Pancreas (tissue), 10 donors: ENCODE measurements around the gene GP2. TPM values are rescaled to one million over a fixed set of nuclear protein-coding genes. Genes with fewer than 3 reads are reported as not detected.
A peak's percentile ranks its signal among the peaks of the same experiment; 100 is the strongest.

Experiments used
- ATAC-seq, 4 donors: fragments of 200-7000 bp; cut with Tn5 transposase; one replicate each; pipeline versions ENCODE4 v1.8.0 to v1.9.1; 2020; ENCODE audit warnings: mild to moderate bottlenecking in 4 of 4, moderate library complexity in 4 of 4
- DNase-seq, 6 donors: peaks; one replicate each; pipeline ENCODE4 v3.0.0-alpha.2; 2020
- FAIRE-seq: peaks from 2 replicates; lab custom pipeline; 2012; peaks lifted over from hg19 to GRCh38; lab: Jason Lieb, UNC
- H3K27ac ChIP-seq, 4 donors: fragments of 200-600 bp; sonication (generic); 1 replicate in 3 of 4; 2 replicates in 1 of 4; pipeline versions ENCODE4 v1.5.0 to v1.8.0; 2020
- H3K27me3 ChIP-seq, 4 donors: fragments of 200-600 bp; one replicate each; pipeline ENCODE4 v1.8.0; 2021
- H3K36me3 ChIP-seq, 3 donors: fragments of 200-600 bp; sonication (generic) in 1 of 3; one replicate each; pipeline versions ENCODE4 v1.5.0 to v1.8.0; 2020 to 2021
- H3K4me1 ChIP-seq, 3 donors: fragments of 200-600 bp; one replicate each; pipeline ENCODE4 v1.8.0; 2021
- H3K4me3 ChIP-seq, 4 donors: fragments of 200-600 bp; sonication (generic) in 2 of 4; one replicate each; pipeline versions ENCODE4 v1.5.0 to v1.8.0; 2020 to 2021
- H3K9me3 ChIP-seq, 4 donors: fragments of 200-600 bp; one replicate each; pipeline ENCODE4 v1.8.0; 2021
- CTCF ChIP-seq, 4 donors: fragments of 200-600 bp; sonication (generic) in 3 of 4; IDR thresholded peaks; one replicate each; pipeline versions ENCODE4 v1.5.0 to v1.8.0; 2021; ENCODE audit warnings: antibody characterized with exemption in 4 of 4
- WGBS, 2 donors: extraction: QIAGEN DNeasy Blood & Tissue Kit; methylation state at CpG; one replicate each; pipeline ENCODE4 v1.1.7; 2013; 5-methylcytosine and 5-hydroxymethylcytosine counted together
- intact Hi-C, 3 donors: fragments of 100-400 bp; cut with DNase I; formaldehyde crosslinking; loops; one replicate each; pipeline versions ENCODE4 v1.11.1 to v1.14.2; 2022
- polyA plus RNA-seq, 2 donors: library from polyadenylated mRNA; stranded (reverse); fragments of 200-250 nt; gene quantifications; one replicate each; pipeline ENCODE4 v1.2.3, GENCODE V29; 2013
- total RNA-seq, 6 donors: library from RNA; stranded (reverse); fragmentation: NEBNext Ultra II Directional in 4 of 6; extraction: Animal tissue kit (Norgen Biotek cat#: 25700) in 4 of 6; gene quantifications; one replicate each; pipeline versions ENCODE4 v1.2.1 to v1.2.4, GENCODE V29; 2021 to 2023
- donor health status: healthy with polysubstance abuse.
- donor health status: DM: no; HTN: no; CAD: no; lungs with moderate emphysema.
- donor health status: DM: no; HTN: no; CAD: no.
- donor health status: control.
- donor health status: control.
- donor health status: Bipolar disorder and iron deficiency.
- donor health status: DM: yes; HTN: yes; CAD: no.
- donor health status: DM: no; HTN: no; CAD: no.
- donor health status: DM: no; HTN: no; CAD: no.
- donor health status: DM: yes; HTN: yes; CAD: no.

GP2 gene
- total and polyA plus RNA-seq, 8 donors = 7,130 to 38,505 (median 21,110) TPM

- no peaks in the 10 kb centered on the region for H3K27me3 ChIP-seq
- intact Hi-C loops = no loop called here
- peaks cover 0 to 15% (median 9%) of the 10 kb centered on the region in 3 donors for H3K4me1 ChIP-seq
- ATAC-seq = peak in 3 of 4 donors; percentile 0 to 38 (median 19)
- H3K9me3 ChIP-seq = no peaks in the 10 kb centered on the region
- H3K4me3 ChIP-seq = no peak overlapping the region
- FAIRE-seq = no peak
- DNase-seq = no peak
- 31 to 34% methylated on average over 2 of the region's 2 CpGs for WGBS, 2 donors
- H3K36me3 ChIP-seq = no peaks in the 10 kb centered on the region
- H3K27ac ChIP-seq = peak overlapping the region in 2 of 4 donors; percentile 34 to 51
- TF ChIP-seq CTCF (IDR thresholded peaks at IDR 0.05) = no peak
Measured at GRCh38 chr16:20336955-20337354, 9.6 kb upstream of the GP2 start.

- DNase-seq (no peak), ATAC-seq (no peak), FAIRE-seq (no peak)
- TF ChIP-seq CTCF (IDR thresholded peaks at IDR 0.05) = no peak
- Histone ChIP-seq H3K9me3 (no peaks in the 10 kb centered on the region), H3K4me1 (peaks cover 0 to 37% (median 24%) of the 10 kb centered on the region in 3 donors), H3K27me3 (no peaks in the 10 kb centered on the region), H3K27ac (no peak overlapping the region), H3K4me3 (no peak overlapping the region), H3K36me3 (no peaks in the 10 kb centered on the region)
- 62 to 74% methylated on average over 1 of the region's 1 CpG for WGBS, 2 donors
- intact Hi-C loops = no loop called here
Measured at GRCh38 chr16:20334396-20334795, 7.1 kb upstream of the GP2 start.

- no peak for FAIRE-seq
- H3K27me3 ChIP-seq = no peaks in the 10 kb centered on the region
- 31 to 45% methylated on average over 5 of the region's 5 CpGs for WGBS, 2 donors
- no peaks in the 10 kb centered on the region for H3K36me3 ChIP-seq
- intact Hi-C loops = no loop called here
- no peak overlapping the region for H3K4me3 ChIP-seq
- peak; percentile 26 to 46 (median 28) for ATAC-seq
- DNase-seq = peak in 4 of 6 donors; percentile 56 to 69 (median 59)
- no peak for TF ChIP-seq CTCF (IDR thresholded peaks at IDR 0.05)
- no peaks in the 10 kb centered on the region for H3K9me3 ChIP-seq
- peak overlapping the region; percentile 74 to 86 (median 78) for H3K27ac ChIP-seq
- H3K4me1 ChIP-seq = peaks cover 11 to 49% (median 37%) of the 10 kb centered on the region in 3 donors
Measured at GRCh38 chr16:20333120-20333519, 5.8 kb upstream of the GP2 start.

GRCh38 chr16:20332411-20332810, 5.1 kb upstream of the GP2 start:
- TF ChIP-seq CTCF (IDR thresholded peaks at IDR 0.05) = no peak
- peak in 4 of 6 donors; percentile 64 to 83 (median 69) for DNase-seq
- peaks cover 13 to 49% (median 39%) of the 10 kb centered on the region in 3 donors for H3K4me1 ChIP-seq
- H3K4me3 ChIP-seq = no peak overlapping the region
- no peaks in the 10 kb centered on the region for H3K9me3 ChIP-seq
- FAIRE-seq = no peak
- peak; percentile 3 to 30 (median 14) for ATAC-seq
- intact Hi-C loops = no loop called here
- peak overlapping the region; percentile 74 to 86 (median 78) for H3K27ac ChIP-seq
- 36 to 43% methylated on average over 8 of the region's 8 CpGs for WGBS, 2 donors
- no peaks in the 10 kb centered on the region for H3K36me3 ChIP-seq
- no peaks in the 10 kb centered on the region for H3K27me3 ChIP-seq

- H3K9me3 ChIP-seq = no peaks in the 10 kb centered on the region
- ATAC-seq (peak; percentile 31 to 52 (median 40)), DNase-seq (peak in 4 of 6 donors; percentile 68 to 74 (median 72)), FAIRE-seq (no peak)
- peaks cover 0 to 6% (median 0%) of the 10 kb centered on the region in 3 donors for H3K36me3 ChIP-seq
- H3K27me3 ChIP-seq = no peaks in the 10 kb centered on the region
- H3K4me1 ChIP-seq = peaks cover 13 to 43% (median 39%) of the 10 kb centered on the region in 3 donors
- no peak overlapping the region for H3K4me3 ChIP-seq
- TF ChIP-seq CTCF (IDR thresholded peaks at IDR 0.05) = no peak
- peak overlapping the region; percentile 74 to 86 (median 78) for H3K27ac ChIP-seq
- 17 to 31% methylated on average over 5 of the region's 5 CpGs for WGBS, 2 donors
- intact Hi-C loops = no loop called here
Measured at GRCh38 chr16:20331635-20332034, 4.3 kb upstream of the GP2 start.
